ENCODE measurements around the gene AIF1L.

The AIF1L gene

DNA sequence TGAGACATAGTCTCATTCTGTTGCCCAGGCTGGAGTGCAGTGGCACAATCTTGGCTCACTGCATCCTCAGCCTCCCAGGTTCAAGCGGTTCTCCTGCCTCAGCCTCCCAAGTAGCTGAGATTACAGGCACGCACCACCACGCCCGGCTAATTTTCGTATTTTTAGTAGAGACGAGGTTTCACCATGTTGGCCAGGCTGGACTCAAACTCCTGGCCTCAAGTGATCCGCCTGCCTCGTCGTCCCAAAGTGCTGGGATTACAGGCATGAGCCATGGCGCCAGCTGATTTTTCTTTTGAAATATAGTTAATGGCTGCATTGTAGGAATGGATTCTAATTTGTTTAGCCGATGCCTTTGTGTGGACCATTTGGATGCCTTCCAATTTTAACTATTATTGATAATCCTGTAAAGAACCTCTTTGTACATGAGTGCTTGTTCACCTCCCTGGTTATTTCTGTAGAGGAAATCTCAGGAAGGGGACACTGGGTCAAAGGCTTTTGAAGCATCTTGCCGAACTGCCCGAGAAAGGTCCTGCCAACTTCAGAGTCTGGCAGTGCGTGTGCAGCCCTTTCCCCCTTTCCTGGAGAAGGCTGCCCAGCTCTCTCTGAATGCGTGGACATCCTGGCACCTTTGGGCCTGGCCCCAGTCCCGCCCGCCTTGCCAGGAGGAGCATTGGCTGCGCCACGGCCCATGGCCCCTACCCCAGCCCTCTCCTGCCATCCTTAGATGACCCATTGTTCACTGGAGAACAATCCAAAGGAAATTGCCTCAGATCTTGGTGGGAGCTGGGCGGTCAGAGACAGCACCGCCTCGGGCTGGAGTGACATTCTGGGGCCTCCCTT, 20.2 kb downstream of the AIF1L start:
- no peak for DNase-seq (ENCODE audit: low read depth)
- TF ChIP-seq, protein P1, sequence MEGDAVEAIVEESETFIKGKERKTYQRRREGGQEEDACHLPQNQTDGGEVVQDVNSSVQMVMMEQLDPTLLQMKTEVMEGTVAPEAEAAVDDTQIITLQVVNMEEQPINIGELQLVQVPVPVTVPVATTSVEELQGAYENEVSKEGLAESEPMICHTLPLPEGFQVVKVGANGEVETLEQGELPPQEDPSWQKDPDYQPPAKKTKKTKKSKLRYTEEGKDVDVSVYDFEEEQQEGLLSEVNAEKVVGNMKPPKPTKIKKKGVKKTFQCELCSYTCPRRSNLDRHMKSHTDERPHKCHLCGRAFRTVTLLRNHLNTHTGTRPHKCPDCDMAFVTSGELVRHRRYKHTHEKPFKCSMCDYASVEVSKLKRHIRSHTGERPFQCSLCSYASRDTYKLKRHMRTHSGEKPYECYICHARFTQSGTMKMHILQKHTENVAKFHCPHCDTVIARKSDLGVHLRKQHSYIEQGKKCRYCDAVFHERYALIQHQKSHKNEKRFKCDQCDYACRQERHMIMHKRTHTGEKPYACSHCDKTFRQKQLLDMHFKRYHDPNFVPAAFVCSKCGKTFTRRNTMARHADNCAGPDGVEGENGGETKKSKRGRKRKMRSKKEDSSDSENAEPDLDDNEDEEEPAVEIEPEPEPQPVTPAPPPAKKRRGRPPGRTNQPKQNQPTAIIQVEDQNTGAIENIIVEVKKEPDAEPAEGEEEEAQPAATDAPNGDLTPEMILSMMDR (IDR thresholded peaks at IDR 0.05; ENCODE audit: insufficient read depth, low read depth, low read length, missing control alignments) = no peak
- no peak overlapping the region for H3K4me3 ChIP-seq (ENCODE audit: low read length)

DNA sequence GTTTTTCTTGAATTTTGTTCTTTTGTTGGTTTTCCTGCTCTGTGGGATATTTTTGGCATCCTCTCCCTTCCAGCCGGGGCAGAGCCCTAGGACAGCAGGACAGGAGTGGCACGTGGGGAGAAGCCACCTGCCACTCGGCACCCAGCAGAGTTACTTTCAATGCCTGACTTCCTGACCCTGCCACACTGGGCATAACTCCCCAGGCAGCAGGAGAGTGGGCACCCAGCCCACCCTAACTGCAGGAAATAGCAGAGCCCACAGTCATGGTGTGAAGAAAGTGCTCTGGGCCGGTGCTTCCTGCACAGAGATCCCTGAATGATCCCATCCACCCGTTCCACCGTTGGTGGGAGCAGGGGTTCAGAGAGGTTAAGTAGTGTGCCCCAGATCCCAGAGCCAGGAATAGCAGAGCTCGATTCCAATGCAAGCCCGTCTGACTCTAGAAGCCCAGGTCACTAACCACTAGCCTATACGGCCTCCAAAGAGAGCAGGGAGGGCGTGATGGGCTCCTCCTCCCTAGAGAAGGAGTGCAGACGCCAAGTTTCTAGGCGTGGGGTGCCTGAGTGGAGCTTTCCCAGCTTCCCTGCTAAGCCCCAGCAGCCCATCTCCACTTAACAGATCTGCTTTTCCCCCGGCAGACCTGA, 20.9 kb downstream of the AIF1L start:
- no peak overlapping the region for H3K4me3 ChIP-seq (ENCODE audit: low read length)
- TF ChIP-seq, protein P1 (IDR thresholded peaks at IDR 0.05; ENCODE audit: insufficient read depth, low read depth, low read length, missing control alignments) = no peak
- no peak for DNase-seq (ENCODE audit: low read depth)

DNA sequence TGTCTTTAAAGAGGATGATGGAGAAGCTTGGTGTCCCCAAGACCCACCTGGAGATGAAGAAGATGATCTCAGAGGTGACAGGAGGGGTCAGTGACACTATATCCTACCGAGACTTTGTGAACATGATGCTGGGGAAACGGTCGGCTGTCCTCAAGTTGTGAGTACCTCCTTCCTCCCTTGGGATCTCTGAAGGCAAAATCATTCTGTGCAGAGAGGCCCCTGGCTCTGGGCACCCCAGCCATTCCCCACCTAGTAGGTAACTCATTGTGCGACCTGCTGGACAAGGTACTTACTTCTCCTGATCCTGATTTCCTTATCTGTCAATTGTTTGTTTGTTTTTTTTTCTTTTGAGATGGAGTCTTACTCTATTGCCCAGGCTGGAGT, 21.4 kb downstream of the AIF1L start:
- TF ChIP-seq, protein P1 (IDR thresholded peaks at IDR 0.05; ENCODE audit: insufficient read depth, low read depth, low read length, missing control alignments) = no peak
- no peak overlapping the region for H3K4me3 ChIP-seq (ENCODE audit: low read length)
- DNase-seq (ENCODE audit: low read depth) = no peak

DNA sequence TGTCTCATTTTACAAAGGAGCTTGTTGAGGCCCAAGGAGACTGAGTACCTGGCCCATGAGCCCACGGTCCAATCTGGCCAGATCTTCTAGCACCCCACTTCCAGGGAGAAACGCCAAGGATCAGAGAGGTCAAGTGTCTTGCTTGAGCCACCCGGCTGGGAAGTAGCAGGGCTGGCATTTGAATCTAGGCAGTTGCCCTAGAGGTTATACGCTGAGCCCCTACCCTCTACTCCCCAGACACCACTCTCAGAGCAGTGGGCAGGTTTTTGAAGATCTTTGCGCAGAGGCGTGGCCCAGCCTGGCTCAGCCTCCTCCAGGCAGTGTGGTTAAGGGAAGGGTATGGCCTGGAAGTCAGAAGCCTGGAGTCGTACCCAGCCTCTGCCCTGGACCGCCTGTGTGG, 23.3 kb downstream of the AIF1L start:
- no peak overlapping the region for H3K4me3 ChIP-seq (ENCODE audit: low read length)
- TF ChIP-seq, protein P1 (IDR thresholded peaks at IDR 0.05; ENCODE audit: insufficient read depth, low read depth, low read length, missing control alignments) = no peak
- no peak for DNase-seq (ENCODE audit: low read depth)

DNA sequence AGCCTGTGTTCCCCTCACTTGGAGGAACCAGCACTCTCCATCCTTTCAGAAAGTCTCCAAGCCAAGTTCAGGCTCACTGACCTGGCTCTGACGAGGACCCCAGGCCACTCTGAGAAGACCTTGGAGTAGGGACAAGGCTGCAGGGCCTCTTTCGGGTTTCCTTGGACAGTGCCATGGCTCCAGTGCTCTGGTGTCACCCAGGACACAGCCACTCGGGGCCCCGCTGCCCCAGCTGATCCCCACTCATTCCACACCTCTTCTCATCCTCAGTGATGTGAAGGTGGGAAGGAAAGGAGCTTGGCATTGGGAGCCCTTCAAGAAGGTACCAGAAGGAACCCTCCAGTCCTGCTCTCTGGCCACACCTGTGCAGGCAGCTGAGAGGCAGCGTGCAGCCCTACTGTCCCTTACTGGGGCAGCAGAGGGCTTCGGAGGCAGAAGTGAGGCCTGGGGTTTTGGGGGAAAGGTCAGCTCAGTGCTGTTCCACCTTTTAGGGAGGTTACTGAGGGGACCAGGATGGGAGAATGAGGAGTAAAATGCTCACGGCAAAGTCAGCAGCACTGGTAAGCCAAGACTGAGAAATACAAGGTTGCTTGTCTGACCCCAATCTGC, 24.4 kb downstream of the AIF1L start:
- H3K4me3 ChIP-seq (ENCODE audit: low read length) = no peak overlapping the region
- no peak for DNase-seq (ENCODE audit: low read depth)
- TF ChIP-seq, protein P1 (IDR thresholded peaks at IDR 0.05; ENCODE audit: insufficient read depth, low read depth, low read length, missing control alignments) = no peak

DNA sequence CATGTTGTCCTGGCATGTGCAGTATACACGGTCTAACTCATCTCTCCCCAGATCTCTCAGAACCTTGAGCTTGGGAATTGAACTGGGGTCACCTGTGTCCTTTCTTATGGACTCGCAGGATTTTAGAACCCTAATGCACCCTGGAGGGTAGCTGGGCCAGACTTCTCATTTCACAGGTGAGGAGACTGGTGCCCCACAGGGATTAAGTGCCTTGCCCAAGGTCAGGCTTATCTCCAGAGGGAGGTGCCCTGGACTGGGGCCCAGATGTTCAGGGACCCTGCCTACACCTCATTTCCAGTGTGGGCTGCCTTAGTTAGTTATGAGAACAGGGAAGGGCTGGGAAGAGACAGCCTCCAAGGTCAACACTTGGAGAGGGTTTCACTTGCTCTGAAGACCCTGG, 25.0 kb downstream of the AIF1L start:
- DNase-seq (ENCODE audit: low read depth) = no peak
- TF ChIP-seq, protein P1 (IDR thresholded peaks at IDR 0.05; ENCODE audit: insufficient read depth, low read depth, low read length, missing control alignments) = no peak
- H3K4me3 ChIP-seq (ENCODE audit: low read length) = no peak overlapping the region

Measured in epithelial cell of esophagus (primary cell).